GM19372 (cell line): ENCODE results near the gene NMT1.
A peak's percentile ranks its signal among the peaks of the same experiment; 100 is the strongest.

Source experiments
- ATAC-seq: cut with Tn5 transposase; IDR thresholded peaks from one replicate; pipeline ENCODE4 v1.9.1; 2021; ENCODE audit warnings: mild to moderate bottlenecking, low read depth, moderate library complexity; ENCODE audit not compliant: unreplicated experiment

The NMT1 gene

GRCh38 chr17:45132572-45133463, 71.7 kb downstream of the NMT1 start:
- ATAC-seq: no peak

DNA sequence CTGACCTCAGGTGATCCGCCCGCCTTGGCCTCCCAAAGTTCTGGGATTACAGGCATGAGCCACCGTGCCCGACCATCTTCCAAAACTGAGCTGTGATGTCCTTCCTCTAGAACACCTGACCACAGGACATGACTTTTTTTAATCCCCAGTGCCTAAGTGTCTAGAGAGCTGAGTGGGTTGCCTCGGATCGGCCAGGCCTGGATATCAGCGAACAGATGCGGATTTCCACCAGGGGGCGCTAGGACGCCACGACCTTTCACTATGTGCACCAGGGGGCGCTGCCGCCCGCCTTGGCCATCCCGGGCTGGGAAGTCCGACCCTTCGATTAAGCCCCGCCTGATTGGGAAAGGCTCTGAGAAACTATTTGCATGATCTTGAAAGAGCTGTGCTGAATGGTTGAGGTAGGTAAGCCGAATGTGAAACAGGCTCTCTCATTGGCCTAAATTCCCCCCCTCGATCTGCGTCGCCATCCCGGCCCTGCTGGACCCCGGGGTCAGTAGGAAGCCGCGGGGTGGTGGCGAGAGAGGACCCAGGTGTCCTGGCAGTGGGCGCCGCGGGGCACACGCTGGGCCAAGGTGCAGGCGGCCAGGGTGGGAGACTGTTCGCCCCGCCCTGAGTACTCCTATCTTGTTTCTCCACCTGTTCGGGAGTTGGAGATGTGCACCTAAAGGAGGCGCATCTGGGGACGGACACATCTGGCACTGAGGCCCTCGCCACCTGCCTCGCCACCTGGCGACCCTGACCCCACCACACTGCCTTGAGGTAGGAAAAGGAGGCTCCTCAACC, 74.3 kb downstream of the NMT1 start, which contains the start of gene ACBD4:
Gene ACBD4 (plus strand): TSS at position 496 of the 786 bp plus-strand sequence. CDS start 458 bp downstream, outside the sequence.
- ATAC-seq: peak; percentile 79

- ATAC-seq: no peak
These were observed 75.1 kb downstream of the NMT1 start for GRCh38 chr17:45135978-45136791.

GRCh38 chr17:45136846-45137560, 75.9 kb downstream of the NMT1 start:
- no peak for ATAC-seq

- no peak for ATAC-seq
These were observed 76.6 kb downstream of the NMT1 start for GRCh38 chr17:45137561-45138305.

DNA sequence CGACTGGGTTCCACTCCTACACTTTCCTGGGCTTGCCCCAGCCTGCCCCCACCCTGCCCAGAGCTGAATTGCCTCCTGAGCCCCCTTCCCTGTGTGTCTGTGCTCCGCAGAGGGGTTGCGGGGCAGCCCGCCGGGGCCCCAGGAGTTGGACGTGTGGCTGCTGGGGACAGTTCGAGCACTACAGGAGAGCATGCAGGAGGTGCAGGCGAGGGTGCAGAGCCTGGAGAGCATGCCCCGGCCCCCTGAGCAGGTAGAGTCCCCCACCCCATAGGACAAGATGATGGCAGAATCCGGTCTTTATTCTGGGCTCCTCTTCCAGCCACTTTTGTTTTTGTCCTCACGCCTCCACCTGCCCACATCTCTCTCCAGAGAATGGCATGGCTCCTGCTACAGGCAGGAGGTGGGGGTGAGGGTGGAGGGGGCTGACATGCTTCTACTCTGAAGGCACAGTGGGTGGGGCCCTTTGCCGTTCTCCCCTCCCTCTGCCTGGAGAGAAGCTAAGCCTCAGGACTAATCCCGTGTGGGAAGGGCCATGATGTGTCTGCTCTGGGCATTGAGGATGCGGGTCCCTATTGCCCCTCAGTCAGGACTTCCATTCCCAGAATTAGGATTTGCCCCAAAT, 77.9 kb downstream of the NMT1 start:
- ATAC-seq: no peak

DNA sequence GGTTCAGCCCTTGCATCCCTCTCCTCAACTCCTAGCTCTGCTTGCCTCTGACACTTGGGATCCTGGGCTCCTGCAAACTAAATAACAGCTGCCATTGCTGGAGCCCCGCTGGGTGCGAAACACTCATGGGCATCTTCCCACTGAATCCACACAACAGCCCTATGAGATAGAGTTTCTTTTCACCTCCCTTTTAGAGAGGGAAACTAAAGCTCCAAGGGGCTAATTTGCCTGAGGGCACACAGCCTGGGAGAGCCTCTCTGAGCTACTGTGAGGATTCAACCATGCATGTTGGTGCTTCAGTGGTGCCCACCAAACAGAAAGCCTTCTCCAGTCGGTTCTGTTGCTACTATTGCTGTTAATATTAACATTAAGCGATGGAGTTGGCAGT, 78.4 kb downstream of the NMT1 start:
- ATAC-seq: no peak

DNA sequence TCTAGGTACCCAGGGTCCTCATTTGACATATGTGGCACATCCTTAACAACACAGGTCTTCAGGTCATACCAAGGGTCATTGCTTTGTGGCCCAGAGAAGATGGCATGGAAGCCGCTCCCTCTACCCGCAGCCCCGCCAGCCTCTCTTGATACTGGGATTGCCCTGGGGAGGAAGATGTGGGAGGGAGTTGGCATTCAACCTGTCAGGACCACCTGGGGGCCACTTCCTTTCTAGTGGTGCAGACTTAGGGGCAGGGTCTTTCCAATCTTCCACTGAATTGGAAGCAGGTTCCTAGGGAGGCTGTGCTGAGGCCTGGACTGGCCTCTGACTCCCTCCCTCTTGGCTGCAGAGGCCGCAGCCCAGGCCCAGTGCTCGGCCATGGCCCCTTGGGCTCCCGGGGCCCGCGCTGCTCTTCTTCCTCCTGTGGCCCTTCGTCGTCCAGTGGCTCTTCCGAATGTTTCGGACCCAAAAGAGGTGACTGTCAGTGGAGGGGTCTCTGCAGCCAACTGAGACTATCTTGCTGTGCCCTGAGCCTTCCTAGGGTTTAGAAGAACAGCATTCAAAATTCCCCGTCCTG, 82.1 kb downstream of the NMT1 start:
- ATAC-seq: no peak

- no peak for ATAC-seq
These were observed 82.7 kb downstream of the NMT1 start for GRCh38 chr17:45143767-45144198.

DNA sequence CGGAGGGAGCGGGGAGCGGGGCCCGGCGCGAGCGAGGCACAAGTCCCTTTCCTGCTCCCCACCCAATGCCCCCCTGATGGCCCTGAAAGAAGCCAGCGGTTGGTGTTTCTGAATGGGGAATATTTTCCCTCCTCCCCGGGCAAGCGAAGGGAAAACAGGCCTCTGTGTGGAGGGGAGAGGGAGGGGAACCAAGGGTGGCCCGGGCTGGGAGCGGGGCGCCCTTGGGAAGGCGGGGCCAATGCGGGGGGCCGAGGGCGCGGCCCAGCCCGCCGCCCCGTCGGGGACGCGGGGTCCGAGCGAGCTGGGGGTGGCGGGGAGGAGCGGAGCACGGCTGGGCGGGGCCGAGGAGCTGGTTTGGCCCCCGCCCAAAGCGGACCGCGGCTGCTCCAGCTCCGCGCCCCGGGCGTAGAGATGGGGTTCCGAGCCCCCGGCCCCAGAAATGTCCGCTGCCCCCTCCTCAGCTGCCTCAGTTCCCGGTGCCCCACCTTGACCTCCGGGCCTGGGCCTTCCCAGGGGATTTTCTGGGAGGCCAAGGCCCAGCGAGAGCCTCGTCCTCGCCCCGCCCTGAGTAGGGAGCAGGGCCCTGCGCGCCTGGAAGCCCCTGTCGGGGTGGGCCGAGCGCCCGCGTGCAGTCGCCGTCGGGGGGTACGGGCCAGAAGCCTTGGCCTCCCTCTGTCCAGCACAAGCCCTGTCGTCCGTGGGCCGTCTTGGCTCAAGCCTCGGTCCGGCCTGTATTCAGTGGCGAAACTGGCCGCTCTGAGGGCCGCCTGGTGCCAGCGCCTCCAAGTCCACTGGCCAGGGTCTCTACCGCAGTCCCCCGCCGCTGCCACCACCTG, 83.3 kb downstream of the NMT1 start:
- no peak for ATAC-seq

DNA sequence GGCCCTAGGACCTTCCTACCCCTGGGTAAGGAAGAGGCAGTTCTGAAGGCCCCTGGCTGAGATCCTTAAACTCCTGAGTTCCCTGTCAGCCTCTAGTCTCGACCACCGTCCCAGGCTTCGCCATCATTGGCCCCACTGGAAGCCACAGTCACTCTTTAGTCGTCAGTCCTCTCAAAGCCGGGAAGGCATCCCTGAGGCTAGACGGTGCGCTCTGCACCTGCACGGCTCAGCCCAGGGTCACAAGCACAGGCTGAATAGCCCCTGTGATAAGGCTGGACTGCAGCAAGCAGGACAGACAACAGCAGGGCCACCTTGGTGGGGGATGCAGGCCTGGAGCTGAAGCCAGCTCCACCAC, 83.9 kb downstream of the NMT1 start:
- ATAC-seq: no peak

DNA sequence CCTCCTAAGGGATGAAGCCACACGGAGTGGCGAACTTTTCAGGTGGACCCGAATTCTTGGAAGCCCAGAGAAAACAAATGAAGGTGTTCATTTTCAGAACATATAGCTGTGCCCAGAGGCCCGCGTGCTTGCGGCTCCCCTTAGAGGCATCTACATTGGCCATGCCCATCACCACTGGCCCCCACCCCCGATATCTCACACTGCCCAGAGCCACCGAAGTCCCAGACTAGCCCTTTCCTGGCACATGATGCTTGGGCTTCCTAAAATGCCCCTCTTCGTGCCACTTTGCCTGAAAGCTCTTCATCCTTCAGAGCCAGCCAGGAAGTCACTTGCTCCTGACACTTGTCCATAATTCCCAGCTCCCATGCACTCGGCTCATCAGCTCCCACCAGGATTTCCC, 85.0 kb downstream of the NMT1 start:
- ATAC-seq: no peak

- ATAC-seq: no peak
These were observed 85.4 kb downstream of the NMT1 start for GRCh38 chr17:45146592-45146889.

GRCh38 chr17:45146890-45147580, 85.9 kb downstream of the NMT1 start:
- no peak for ATAC-seq

DNA sequence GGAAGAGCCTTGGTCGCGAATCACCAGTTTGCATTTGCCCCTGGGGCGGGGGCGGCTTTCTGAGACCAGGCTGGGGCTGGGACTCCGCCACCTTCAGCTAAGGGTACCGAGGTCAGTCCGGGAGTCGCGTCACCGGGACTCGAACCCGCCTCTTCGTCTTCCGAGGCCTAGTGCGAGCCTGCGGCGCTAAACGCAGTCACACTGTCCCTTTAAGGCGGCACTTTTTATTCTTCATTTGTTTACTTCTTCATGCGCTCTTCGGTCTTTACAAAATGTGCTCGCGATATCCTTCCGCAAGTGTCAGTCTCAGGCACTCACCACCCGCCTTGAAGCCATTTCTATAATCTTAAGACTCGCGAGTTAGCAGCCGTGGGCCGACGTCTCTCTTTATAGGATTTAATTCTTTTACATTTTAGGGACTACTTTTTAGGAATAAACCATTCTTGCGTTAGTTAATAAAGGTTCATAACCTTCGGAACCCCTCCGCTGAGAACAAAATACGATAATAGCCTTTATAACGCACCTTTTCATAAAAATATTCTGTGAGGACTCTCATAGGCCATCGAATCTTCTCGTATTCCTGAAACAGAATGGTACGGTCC, 86.6 kb downstream of the NMT1 start:
- ATAC-seq: no peak

DNA sequence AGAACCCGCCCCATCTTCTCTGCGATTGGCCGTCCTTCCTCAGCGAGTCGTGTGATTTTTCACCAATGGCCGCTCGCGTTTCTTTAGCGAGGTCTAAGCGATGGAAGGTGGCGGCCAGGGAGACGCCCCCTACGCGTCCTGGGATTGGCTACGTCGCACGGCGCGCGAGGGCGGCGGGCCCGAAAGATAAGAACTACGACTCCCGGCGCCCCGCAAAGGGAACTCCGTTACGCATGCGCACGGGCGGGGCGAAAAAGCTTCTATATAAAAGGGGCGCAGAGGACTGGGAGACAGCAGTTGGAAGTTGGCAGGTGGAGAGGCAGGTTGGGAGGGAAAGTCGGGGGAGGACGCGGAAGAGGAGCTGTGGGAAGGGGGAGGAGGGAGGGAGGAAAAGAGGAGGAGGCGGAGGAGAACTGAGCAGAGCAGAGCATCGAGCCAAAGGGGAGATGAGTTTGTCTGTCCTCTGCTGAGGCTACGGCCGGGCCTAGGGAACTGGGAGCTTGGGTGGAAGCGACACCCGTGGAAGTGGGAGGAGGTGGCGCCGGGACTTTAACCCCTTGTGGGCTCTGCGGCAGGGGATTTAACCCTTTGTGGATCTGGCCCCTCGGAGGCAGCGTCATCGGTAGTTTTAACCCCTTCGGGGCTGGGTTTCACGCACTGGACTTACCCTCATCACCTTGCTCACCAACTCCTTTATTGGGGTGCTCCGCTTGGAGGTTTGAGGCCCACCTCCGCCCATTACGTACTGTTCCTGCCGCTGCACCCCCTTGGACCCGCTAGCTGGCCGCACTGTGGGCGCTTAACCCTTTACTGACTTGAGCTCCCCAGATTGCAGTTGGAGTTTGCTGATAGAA, 87.3 kb downstream of the NMT1 start, which contains the start of gene HEXIM1:
Gene HEXIM1 (plus strand): TSS at position 293 of the 854 bp plus-strand sequence. CDS start 716 bp downstream, outside the sequence.
- peak; percentile 65 for ATAC-seq
